HG03066 (cell line): ENCODE measurements around the gene RAPGEF4.

ENCODE experiments used
- ATAC-seq: cut with Tn5 transposase; IDR thresholded peaks from one replicate; pipeline ENCODE4 v1.9.1; 2021; ENCODE audit warnings: low read depth; ENCODE audit not compliant: unreplicated experiment

The RAPGEF4 gene

DNA sequence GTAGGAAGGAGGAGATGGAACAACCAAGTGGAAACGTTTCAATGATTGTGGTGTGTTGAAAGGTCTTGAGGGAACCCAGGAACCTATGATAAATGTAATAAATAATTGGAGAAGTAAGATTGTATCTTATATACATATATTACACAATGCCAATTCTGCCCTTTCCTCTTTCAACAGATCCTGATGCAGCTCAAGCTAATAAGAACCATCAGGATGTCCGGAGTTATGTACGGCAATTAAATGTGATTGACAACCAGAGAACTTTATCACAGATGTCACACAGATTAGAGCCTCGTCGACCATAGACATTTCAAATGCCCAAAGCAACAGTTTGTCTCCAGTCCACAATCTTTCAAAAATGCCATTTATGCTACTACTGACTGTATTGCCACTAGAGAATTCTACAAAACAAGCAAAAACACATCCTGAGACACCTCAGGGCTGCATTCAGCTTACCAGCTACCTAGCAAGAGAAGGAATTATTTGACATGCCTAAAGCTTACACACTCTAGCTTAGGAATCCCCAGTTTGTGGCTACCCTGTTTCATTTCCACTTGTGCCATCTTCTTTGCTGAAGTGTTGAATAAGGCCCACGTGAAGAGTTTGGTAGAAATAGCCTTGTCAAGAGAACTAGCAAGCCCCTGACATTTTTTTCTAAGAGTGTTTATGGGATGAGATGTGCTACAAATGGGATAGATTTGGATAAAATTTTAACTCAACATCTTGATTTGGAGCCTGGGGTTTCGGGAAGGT, 316.0 kb downstream of the RAPGEF4 start:
- no peak for ATAC-seq

DNA sequence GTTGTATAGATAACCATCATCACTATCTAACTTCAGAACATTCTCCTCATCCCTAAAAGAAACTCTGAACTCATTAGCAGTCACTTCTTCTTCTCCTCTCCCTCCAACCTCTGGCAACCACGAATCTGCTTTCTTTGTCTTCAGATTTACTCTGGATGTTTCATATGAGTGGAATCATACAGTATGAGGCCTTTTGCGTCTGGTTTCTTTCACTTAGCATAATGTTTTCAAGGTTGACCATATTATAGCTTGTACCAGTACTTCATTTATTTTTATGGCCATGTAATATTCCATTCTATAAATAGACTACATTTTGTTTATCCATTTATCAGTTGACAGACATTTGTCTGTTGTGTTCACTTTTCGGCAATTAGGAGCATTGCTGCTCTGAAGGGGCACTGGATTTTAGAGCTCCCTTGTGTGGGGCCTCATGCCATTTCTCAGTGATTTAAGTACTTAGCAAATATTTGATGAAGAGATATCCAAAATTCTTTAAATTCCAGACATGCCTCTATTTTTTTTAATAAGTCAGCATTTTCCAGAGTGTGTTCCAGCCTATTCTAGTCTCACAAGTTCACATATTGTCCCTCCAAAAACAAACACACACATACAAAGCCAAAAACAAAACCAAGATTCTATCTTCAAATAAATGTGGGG, 317.5 kb downstream of the RAPGEF4 start:
- no peak for ATAC-seq

DNA sequence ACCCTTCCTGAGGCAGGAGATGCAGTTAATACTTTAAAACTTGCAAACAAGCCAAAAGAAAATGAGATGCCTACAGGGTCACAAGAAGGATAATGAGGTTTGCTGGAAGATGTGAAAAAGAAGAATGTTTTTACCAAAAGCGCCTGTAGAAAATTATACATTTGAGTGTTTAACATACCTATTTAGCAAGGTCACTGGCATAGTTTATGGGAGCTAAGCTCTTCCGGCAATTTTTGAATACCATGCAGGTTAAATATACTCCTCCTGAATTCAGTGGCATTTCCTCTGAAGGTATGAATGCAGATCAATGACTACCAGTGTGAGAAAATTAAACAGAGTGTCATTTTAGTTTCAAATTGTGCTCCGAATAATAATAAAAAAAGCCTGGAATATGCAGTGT, 318.8 kb downstream of the RAPGEF4 start:
- no peak for ATAC-seq

DNA sequence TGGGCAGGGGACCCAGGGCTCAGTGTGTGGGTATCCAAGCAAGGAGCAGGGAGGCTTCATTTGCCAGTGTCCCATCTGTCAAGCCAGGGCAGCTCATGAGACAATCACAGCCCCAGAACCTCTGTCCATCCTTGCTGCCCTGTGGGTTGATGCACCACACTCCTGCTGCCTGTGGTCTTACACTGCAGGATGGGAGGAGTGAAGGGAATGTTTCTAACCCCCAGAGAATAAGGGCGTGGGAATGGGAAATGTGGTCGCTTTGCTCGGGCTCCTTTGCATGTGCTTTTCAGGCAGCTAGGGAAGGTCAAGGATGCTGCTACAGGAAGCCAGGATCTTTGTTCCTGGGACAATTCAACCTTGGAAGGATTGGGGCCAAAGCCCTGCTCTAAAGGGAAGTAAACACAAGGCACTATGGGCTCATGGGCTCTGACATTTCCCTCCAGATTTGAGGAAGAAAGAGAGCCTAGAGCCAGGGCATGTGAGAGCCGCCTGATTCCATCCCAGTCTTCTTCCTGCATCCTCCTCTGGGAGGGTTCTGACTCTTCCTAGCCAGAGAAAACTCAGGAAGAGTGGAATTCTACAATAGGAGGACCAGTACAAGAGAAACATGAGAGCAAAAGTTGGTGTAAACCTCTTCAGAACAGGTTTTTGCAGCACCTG, 321.2 kb downstream of the RAPGEF4 start:
- no peak for ATAC-seq

DNA sequence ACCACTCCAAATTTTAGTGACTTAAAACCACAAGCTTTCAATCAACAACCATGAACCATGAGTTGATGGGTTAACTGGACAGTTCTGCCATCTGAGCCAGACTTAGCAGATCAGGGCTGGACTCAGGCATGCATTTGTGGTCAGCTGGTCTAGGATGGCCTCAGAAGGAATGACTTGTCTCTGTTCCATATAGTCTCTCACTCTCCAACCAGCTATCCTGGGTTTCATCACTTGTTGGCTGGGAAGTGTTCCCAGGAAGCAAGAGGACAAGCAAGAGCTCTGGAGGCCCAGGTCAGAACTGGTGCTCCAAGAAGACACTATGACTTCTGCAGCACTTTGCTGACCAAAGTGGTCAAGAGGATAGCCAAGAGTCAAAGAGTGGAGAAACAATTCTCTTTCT, 322.5 kb downstream of the RAPGEF4 start:
- ATAC-seq: no peak

DNA sequence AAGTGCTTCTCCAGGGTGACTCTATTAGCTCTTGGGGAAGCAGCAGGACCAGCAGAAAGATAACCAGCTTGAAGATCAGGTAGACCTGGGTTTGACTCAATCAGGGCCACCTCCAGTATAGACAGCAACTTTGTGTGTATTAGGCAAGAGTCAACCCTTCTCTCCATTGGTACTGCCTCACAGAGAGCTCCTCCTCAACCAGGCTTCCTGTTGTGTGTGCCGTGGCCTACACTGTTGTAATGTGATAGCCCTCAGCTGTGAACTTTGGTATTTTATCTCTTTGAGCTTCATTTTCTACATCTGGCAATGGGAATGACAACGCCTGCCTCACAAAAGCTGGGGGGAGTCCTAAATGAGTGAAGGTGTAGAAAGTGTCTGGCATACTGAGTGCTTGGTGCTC, 323.0 kb downstream of the RAPGEF4 start:
- no peak for ATAC-seq

DNA sequence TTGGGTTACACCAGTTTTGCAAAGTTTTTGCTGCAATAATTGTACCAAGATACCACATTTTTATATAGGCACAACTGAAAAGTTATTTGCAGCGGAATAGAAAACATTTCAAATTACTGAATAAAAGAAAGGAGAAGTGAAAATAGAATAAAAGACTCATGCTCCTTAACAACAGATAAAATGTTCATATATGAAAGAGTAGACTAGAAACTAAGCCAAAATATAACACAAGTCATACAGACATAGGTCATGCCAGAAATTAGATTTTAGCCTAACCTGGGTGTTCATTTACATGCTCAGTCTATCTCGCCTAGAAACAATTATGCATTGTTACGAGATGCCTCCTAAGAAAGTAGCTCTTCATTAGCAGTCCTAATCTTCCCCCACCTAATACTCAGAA, 323.6 kb downstream of the RAPGEF4 start:
- no peak for ATAC-seq

DNA sequence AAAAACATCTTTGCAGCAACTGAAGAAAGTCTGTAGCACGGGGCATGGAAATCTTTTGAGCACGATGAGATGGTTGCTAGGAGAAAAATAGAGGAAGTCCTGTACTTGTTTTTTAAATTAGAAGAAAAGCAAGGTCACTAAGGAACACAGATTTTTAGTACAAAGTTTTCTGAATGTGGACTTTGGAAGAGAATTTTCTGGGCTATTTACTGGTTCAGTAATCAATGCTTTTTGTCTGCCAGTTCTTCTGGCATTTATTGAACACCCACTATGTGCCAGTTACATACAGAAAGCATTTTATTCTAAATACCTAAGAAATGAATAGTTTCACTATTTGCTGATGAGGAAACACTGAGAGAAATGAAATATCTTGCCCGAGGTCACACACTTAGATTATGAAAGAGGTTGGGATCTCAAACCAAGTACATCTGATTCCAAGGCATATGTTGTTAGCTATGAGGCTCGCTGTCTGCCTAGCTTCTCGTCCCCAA, 324.4 kb downstream of the RAPGEF4 start:
- no peak for ATAC-seq

DNA sequence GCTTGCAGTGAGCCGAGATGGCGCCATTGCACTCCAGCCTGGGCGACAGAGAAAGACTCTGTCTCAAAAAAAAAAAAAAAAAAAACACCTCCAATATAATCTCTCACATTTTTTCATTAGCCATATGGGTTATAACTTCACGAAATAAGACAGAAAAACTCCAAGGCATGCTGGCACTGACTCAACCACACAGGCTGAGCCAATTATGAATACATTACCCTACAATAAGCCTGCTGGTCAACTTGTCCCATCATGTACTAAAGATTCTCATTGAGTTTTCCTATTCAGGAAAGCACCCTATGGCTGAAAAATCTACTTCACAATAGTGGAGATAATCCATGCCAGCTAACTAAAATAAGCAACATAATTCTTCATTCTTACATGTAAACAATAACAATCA, 327.2 kb downstream of the RAPGEF4 start:
- ATAC-seq: no peak

DNA sequence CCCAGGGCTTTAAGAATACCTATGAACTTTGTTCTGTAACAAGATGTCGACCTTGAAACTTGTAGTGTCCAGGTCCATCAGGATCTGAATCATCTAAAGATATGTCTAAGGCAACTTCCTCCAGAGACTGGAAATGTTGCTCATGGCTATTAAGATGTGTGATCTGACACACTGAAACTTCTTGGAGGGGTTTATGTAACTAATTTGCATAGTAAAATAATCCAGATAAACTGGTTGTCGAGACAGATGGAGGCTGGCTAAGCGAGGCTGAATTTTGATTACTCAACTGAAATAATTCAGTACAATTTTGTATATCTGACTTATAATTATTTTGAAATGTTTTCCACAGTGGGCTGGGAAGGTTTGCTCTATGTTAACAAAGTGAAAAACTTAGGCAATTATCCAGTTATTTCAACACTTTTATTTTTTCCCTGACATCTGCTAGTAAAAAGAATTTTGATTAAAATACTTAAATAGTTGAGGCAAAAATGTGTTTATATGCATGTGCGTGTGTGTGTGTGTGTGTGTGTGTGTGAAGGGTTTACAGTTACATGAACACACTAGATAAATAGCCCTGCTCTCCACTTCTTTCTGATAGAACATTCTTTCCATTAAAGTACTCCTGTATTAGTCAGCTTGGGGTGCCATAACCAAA, 328.6 kb downstream of the RAPGEF4 start:
- no peak for ATAC-seq

DNA sequence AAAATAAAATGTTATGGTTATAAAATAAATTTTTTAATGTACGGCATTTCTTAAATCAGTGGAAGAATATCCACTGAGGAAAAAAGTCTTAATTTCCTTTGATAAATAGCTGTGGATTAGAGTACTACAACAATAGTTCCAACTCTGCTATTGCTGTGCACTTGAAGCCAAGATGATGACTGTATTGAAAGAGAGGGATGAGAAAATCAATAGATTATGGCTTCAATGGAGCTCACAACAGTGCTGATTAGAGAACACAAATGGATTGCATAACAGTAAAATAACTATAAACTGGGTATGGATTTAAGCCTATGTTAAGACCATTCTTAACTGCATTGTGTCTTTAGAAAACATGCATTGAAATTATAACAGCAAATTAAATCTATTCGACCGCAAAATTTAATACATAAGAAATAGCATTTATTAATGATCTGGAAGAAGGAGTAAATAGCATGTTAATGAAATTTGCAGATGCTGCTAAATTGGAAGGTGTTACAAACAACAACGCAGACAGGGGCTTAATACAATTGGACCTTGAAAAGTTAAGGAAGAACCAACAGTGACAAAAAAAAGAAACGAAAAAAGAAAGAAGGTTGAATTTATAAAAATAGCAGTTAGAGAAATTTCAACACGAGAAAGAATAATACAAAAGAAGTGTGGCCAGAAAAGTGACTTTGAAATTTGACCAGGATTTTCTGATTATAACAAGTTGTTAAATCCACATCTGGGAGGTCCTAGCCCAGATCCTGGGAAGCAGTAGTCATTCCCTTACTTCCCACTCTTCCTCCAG, 331.4 kb downstream of the RAPGEF4 start:
- ATAC-seq: no peak

DNA sequence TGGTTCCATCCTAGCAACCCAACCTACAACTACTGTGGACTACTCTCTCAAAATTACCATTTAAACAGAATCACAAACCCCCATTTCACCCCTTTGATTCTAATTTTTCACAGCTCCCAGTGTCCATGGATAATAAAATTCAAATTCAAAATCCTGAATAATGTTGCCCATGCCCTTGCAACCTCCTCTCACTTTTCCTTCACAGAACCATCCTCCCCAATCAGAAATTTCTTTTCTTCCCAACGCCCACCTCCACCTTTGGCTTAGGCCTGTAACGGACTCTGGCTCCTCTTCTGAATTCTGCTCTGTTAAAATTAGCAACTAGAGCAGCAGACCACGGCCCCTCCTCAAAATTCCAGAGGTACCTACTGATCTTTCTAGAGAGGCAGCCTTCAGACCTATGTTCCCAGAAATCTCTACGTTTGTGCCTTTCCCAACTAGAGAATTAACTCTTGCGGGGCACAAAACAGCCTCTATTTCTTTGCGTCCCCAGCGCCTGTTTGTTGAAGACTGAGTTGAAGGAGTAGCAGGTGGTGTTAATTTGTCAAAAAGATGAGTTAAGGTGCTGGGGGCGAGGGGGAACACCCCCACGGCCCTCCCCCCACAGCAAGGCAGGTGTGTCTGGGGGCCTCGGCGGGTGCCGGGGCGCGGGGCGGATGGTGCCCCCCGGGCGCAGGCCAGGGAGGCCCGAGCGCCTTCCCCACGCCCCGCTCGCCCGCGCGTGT, 339.6 kb downstream of the RAPGEF4 start:
- no peak for ATAC-seq

DNA sequence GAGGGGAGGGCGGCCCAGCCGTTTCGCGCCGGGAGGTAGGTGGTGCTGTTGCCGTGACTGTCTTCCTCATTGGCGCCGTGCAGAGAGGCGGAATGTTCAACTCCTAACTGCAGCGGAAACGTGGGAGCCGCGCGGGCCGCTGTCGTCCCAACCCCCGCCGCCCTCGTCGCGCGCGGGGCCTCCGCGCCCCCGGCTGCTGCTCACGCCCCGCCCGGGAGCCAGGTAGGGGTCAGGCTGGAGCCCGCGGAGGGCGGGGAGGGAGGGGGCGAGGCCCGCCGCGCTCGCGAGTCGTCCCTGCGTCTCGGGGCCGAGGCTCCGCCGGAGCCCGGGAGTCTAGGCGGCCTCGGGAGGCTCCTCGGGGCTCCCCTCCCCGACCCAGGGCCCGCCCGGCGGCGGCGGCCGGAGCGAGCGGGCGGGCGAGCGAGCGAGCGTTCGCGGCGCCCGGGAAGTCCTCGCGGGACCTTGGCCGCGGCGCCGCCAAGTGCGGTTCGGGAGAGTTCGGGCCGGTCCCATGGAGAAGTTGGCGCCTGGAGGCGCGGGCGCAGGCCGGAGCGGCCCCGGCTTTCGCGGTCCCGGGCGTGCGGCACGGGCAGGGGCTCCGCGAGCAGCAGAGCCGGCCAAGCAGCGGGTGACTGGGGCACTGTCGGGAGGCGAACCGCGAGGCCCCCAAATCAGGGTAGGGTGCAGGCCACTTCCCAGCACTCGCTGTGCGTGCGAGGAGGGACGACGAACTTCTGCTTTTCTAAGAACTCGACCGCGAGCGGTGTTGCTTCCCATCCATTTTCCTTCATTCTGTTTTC, 340.3 kb downstream of the RAPGEF4 start, which contains the start of gene MAP3K20:
Gene MAP3K20, plus strand, starts transcription at position 66 of the 800 bp plus-strand sequence. CDS start 15,186 bp downstream, outside the sequence.
- ATAC-seq: peak; percentile 67

DNA sequence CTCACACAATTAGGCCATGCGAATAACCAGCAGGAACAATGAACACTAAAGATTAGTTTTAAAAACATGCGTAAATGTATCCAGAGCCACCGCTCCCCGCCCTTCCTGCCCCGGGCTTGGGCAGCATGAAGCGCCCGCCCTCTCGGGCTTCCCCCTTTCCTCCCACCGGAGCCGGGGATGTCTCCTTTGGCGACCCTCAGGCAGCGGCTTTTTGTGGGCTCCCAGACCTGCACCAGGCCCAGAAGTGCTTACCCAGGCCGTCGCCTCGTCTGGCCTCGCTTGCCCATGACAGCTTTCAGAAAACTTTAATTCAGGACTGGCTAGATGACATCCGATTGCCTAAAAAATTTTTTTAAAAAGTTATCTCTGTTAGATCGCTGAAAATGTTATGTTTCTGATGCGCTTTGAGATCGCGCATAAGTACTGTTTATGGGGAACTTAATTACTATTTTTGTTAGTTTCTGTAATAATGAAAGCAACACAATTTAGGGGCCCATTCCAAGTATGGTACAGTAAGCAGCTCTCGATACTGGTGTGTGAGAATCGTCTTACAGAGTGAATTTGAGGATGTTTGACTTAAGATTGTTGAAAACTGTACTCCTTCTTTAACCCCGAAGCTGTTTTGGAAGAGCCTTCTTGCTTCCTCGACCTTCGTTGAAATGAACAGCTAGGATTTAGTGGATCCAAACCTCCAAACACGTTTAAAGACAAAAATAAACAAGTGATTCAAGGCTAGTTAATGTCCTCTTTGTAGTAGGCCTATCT, 341.1 kb downstream of the RAPGEF4 start:
- peak; percentile 36 for ATAC-seq

DNA sequence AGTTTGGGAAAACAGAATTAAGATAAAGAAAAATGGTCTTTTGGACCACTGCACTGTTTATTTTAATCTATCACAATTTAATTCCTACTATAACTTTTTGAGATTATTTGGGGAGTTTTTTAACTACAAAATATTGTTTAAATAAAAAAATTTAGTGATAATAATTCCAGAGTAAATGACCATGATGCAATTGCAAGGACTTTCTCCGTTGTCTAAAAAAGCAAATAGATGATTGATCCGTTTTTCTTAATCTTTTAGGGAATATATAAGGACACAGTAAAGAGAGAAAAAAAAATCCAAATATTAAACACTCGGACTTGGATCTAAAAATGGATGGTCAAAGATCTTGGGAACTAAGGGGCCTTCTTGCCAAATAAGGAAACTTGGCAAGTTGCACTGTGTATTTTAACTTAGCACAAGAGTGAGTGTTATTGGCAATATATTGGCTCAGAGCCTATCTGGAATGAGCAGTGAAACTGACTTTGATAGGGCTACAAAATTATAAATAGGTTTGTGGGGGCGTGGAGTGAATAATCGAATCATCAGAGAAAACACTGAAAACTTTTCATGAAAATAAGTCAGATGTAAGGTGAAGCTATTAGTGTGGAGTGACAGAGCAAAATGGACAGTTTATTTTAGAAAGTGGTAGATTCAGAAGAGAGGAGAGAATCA, 342.0 kb downstream of the RAPGEF4 start:
- ATAC-seq: no peak

DNA sequence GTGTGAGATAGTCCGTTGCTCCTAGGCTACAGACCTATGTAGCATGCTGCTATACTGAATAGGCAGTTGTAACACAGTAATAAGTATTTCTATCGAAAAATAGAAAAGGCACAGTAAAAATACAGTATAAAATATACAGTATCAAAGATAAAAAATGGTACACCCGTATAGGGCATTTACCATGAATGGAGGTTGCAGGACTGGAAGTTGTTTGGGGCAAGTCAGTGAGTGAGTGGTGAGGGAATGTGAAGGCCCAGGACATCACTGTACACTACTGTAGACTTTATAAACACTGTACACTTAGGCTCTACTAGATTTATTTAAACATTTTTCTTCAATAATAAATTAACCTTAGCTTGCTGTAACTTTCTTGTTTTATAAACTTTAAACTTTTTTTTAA, 343.5 kb downstream of the RAPGEF4 start:
- no peak for ATAC-seq
